GM12878 (cell line): ENCODE results near the gene CNTNAP2. TPM values are rescaled to one million over a fixed set of nuclear protein-coding genes. Genes with fewer than 3 reads are reported as not detected.

Source experiments
- ATAC-seq: fragments of 200-7000 bp; cut with Tn5 transposase; 3 replicates; pipeline ENCODE4 v1.9.1; 2020; ENCODE audit warnings: mild to moderate bottlenecking, moderate library complexity
- BruUV-seq: library from RNA; stranded (reverse); fragments of 400-500 nt; replicated peaks from 2 replicates; lab custom pipeline; 2021; lab: Mats Ljungman, UMichigan
- CTCF ChIA-PET: fragments of 300-600 bp; sonication (Branson Sonifier 250); formaldehyde crosslinking; extraction: SDS; loops from one replicate; lab custom pipeline; 2021; ENCODE audit warnings: inconsistent platforms; lab: Yijun Ruan, JAX
- POLR2A ChIA-PET: fragments of 350-600 bp; formaldehyde crosslinking; extraction: SDS; loops from one replicate; lab custom pipeline; 2021; ENCODE audit warnings: inconsistent platforms; lab: Charles Lee
- RAD21 ChIA-PET: fragments of 300-600 bp; sonication (Branson Sonifier 250); formaldehyde crosslinking; loops from one replicate; lab custom pipeline; 2023; ENCODE audit warnings: antibody characterized with exemption; ENCODE audit not compliant: unreplicated experiment; lab: Charles Lee
- SMC1A ChIA-PET: fragments of 300-600 bp; sonication (Branson Sonifier 250); formaldehyde crosslinking; loops from one replicate; lab custom pipeline; 2023; ENCODE audit not compliant: unreplicated experiment, uncharacterized antibody; lab: Charles Lee
- DNase-seq: peaks from one replicate; pipeline ENCODE4 v3.0.0-alpha.2; 2011; ENCODE audit warnings: low read depth, low spot score
- FAIRE-seq: peaks from 3 replicates; lab custom pipeline; 2011; peaks lifted over from hg19 to GRCh38; lab: Jason Lieb, UNC
- H2AFZ ChIP-seq: 2 replicates; pipeline ENCODE4 v1.6.0; 2011; ENCODE audit warnings: low read depth, low read length, control low read depth; ENCODE audit not compliant: control insufficient read depth
- H3K27ac ChIP-seq: 2 replicates; pipeline ENCODE4 v1.5.1; 2011; ENCODE audit warnings: control low read depth; ENCODE audit not compliant: control insufficient read depth, insufficient read depth
- H3K27me3 ChIP-seq, 2 experiments: replicated peaks in 1 of 2; 2 replicates each; pipeline versions ENCODE4 v1.6.0 to v1.6.1; 2011; ENCODE audit warnings: low read length in 1 of 2; ENCODE audit not compliant: control insufficient read depth in 2 of 2, insufficient read depth in 2 of 2
- H3K36me3 ChIP-seq, 2 experiments: 2 replicates each; pipeline ENCODE4 v1.5.1; 2011; ENCODE audit warnings: low read length in 1 of 2; ENCODE audit not compliant: control insufficient read depth in 2 of 2, insufficient read depth in 2 of 2
- H3K4me1 ChIP-seq: 2 replicates; pipeline ENCODE4 v1.6.1; 2011; ENCODE audit warnings: mild to moderate bottlenecking, low read length, moderate library complexity, mixed read lengths; ENCODE audit not compliant: control insufficient read depth, insufficient read depth
- H3K4me2 ChIP-seq: 2 replicates; pipeline ENCODE4 v1.6.0; 2011; ENCODE audit warnings: control low read depth; ENCODE audit not compliant: control insufficient read depth, insufficient read depth
- H3K4me3 ChIP-seq: fragments of 200-600 bp; sonication (generic); 2 replicates; pipeline ENCODE4 v1.5.1; 2016
- H3K79me2 ChIP-seq: 2 replicates; pipeline ENCODE4 v1.6.0; 2011; ENCODE audit warnings: low read length; ENCODE audit not compliant: control insufficient read depth, insufficient read depth
- H3K9ac ChIP-seq: 2 replicates; pipeline ENCODE4 v1.8.0; 2011; ENCODE audit warnings: low read length, control low read depth, mixed read lengths; ENCODE audit not compliant: control insufficient read depth, insufficient read depth
- H3K9me3 ChIP-seq: replicated peaks from 3 replicates; pipeline ENCODE4 v1.5.1; 2011; ENCODE audit warnings: mild to moderate bottlenecking, low read length; ENCODE audit not compliant: control insufficient read depth, insufficient read depth
- H4K20me1 ChIP-seq: 2 replicates; pipeline ENCODE4 v1.6.0; 2011; ENCODE audit not compliant: control insufficient read depth, insufficient read depth
- CHD2 ChIP-seq: IDR thresholded peaks from 2 replicates; pipeline ENCODE4 v1.6.1; 2011; ENCODE audit warnings: low read depth, low read length, improper control_type of control experiment, borderline replicate concordance
- DPF2 ChIP-seq: fragments of 450-650 bp; IDR thresholded peaks from 2 replicates; pipeline ENCODE4 v1.6.1; 2017; ENCODE audit warnings: mild to moderate bottlenecking
- E2F8 ChIP-seq: fragments of 450-650 bp; IDR thresholded peaks from 2 replicates; pipeline ENCODE4 v1.6.1; 2018; ENCODE audit warnings: mild to moderate bottlenecking, low read depth, moderate library complexity; ENCODE audit not compliant: partially characterized antibody
- FOXM1 ChIP-seq: IDR thresholded peaks from 2 replicates; pipeline ENCODE4 v1.6.1; 2012; ENCODE audit warnings: low read depth, mild to moderate bottlenecking, inconsistent platforms, low read length, moderate library complexity
- IRF4 ChIP-seq: IDR thresholded peaks from 2 replicates; pipeline ENCODE4 v1.6.1; 2011; ENCODE audit warnings: low read depth, low read length
- JUNB ChIP-seq: IDR thresholded peaks from 2 replicates; pipeline ENCODE4 v1.6.1; 2016; ENCODE audit warnings: antibody characterized with exemption, mild to moderate bottlenecking
- KAT2A ChIP-seq: conservative IDR thresholded peaks from 2 replicates; pipeline ENCODE4 v1.6.1; 2011; ENCODE audit warnings: low read depth, low read length; ENCODE audit not compliant: control insufficient read depth
- MYC ChIP-seq: IDR thresholded peaks from 2 replicates; pipeline ENCODE4 v1.6.1; 2011; ENCODE audit warnings: mild to moderate bottlenecking, low read length, moderate library complexity, inconsistent platforms; ENCODE audit not compliant: insufficient read depth, insufficient replicate concordance, insufficient read length, severe bottlenecking
- NFIC ChIP-seq: IDR thresholded peaks from 2 replicates; pipeline ENCODE4 v1.6.1; 2012; ENCODE audit warnings: low read depth, mild to moderate bottlenecking, inconsistent platforms, low read length, moderate library complexity
- PML ChIP-seq: IDR thresholded peaks from 2 replicates; pipeline ENCODE4 v1.6.1; 2012; ENCODE audit warnings: low read length, inconsistent platforms
- SMC3 ChIP-seq: IDR thresholded peaks from 2 replicates; pipeline ENCODE4 v1.6.1; 2011; ENCODE audit warnings: low read length, improper control_type of control experiment, borderline replicate concordance
- SREBF1 ChIP-seq: IDR thresholded peaks from 2 replicates; pipeline ENCODE4 v1.6.1; 2012; ENCODE audit warnings: mild to moderate bottlenecking, low read length
- STAT3 ChIP-seq: IDR thresholded peaks from 2 replicates; pipeline ENCODE4 v1.6.1; 2011; ENCODE audit warnings: low read depth, low read length, improper control_type of control experiment
- TCF7 ChIP-seq: IDR thresholded peaks from 2 replicates; pipeline ENCODE4 v1.6.1; 2014; ENCODE audit warnings: antibody characterized with exemption, borderline replicate concordance
- WRNIP1 ChIP-seq: IDR thresholded peaks from 2 replicates; pipeline ENCODE4 v1.6.1; 2011; ENCODE audit warnings: low read depth, low read length, improper control_type of control experiment, borderline replicate concordance
- YBX1 ChIP-seq: fragments of 450-650 bp; IDR thresholded peaks from 2 replicates; pipeline ENCODE4 v1.6.1; 2016; ENCODE audit warnings: antibody characterized with exemption
- ZNF592 ChIP-seq: fragments of 450-650 bp; IDR thresholded peaks from 2 replicates; pipeline ENCODE4 v1.6.1; 2017; ENCODE audit warnings: mild to moderate bottlenecking, moderate library complexity
- WGBS: methylation state at CpG from one replicate; pipeline ENCODE4 v1.1.6; 2016; ENCODE audit warnings: low lambda C conversion rate; ENCODE audit not compliant: insufficient replicate concordance, insufficient coverage; ENCODE audit errors: missing lambda C conversion rate; 5-methylcytosine and 5-hydroxymethylcytosine counted together
- in situ Hi-C: fragments of 300-500 bp; cut with MboI; formaldehyde crosslinking; loops from 9 replicates; pipeline ENCODE4 v1.14.3; 2018; ENCODE audit warnings: mixed read lengths
- intact Hi-C: fragments of 100-400 bp; cut with micrococcal nuclease; formaldehyde crosslinking; loops from one replicate; pipeline ENCODE4 v1.14.2; 2022; ENCODE audit not compliant: unreplicated experiment
- polyA plus RNA-seq, 11 experiments: library from polyadenylated mRNA; depleted of rRNA in 4 of 11; unstranded in 6 of 11; stranded (reverse) in 5 of 11; fragments of >200 nt; fragmentation: Nextera tagmentation in 4 of 11; fragmentation: Illumina TruSeq in 1 of 11; extraction: Ambion mirVana in 4 of 11; extraction: Trizol in 1 of 11; gene quantifications; 1 replicate in 1 of 11; 2 replicates in 10 of 11; pipeline versions ENCODE4 v1.2.1 to v1.2.3, GENCODE V29; 2011 to 2016; ENCODE audit warnings: inconsistent platforms in 2 of 11, missing spikeins in 2 of 11, low read depth in 1 of 11
- total RNA-seq, 4 experiments: library from RNA; depleted of rRNA in 3 of 4; stranded (reverse); fragments of >200 nt in 3 of 4; fragmentation: Illumina TruSeq in 1 of 4; extraction: Trizol in 1 of 4; gene quantifications; 2 replicates each; pipeline versions ENCODE4 v1.2.1 to v1.2.3, GENCODE V29; 2013 to 2021

CNTNAP2 gene
- total and polyA plus RNA-seq, 10 of the 15 experiments (the other 5 are each of a cell fraction or from before 2014, with no cell fraction given) = 0.03 to 0.08 (median 0.03) TPM; not detected in 7

- Histone ChIP-seq H4K20me1 (no peaks in the 10 kb centered on the region), H3K27me3 (no peaks in the 10 kb centered on the region), H3K4me1 (no peaks in the 10 kb centered on the region), H3K79me2 (no peaks in the 10 kb centered on the region), H3K4me3 (no peak overlapping the region), H3K36me3 (no peaks in the 10 kb centered on the region), H3K9ac (no peak overlapping the region), H3K9me3 (no peaks in the 10 kb centered on the region), H3K27ac (no peak overlapping the region), H3K4me2 (no peak overlapping the region), H2AFZ (no peak overlapping the region)
- in situ Hi-C loops = no loop called here
- ATAC-seq (no peak), FAIRE-seq (no peak), DNase-seq (no peak)
- POLR2A ChIA-PET = no interaction called here
- SMC1A ChIA-PET = no interaction called here
- RAD21 ChIA-PET = no interaction called here
- BruUV-seq = no TSS peak
- TF ChIP-seq KAT2A (no peak), MYC (no peak), SMC3 (no peak), TCF7 (no peak), YBX1 (no peak), JUNB (no peak), STAT3 (no peak), IRF4 (no peak), FOXM1 (no peak), ZNF592 (no peak), PML (no peak), NFIC (no peak), CHD2 (no peak), E2F8 (no peak), WRNIP1 (no peak), DPF2 (no peak), SREBF1 (no peak)
- CTCF ChIA-PET = no interaction called here
- WGBS = 0% methylated on average over 4 of the region's 4 CpGs
- intact Hi-C loops = no loop called here
Measured at GRCh38 chr7:147723536-147723935, 1606.9 kb downstream of the CNTNAP2 start.
